GM23248 (cell line): Measurements from ENCODE around the gene RGL1. TPM values are rescaled to one million over a fixed set of nuclear protein-coding genes. Genes with fewer than 3 reads are reported as not detected.

Experiments used
- DNase-seq: peaks from one replicate; pipeline ENCODE4 v3.0.0-alpha.2; 2015
- H2AFZ ChIP-seq: fragments of 200-600 bp; sonication (generic); 2 replicates; pipeline ENCODE4 v1.6.1; 2016; ENCODE audit warnings: antibody characterized with exemption
- H3F3A ChIP-seq: fragments of 200-600 bp; sonication (generic); 2 replicates; pipeline ENCODE4 v1.6.1; 2016; ENCODE audit warnings: mild to moderate bottlenecking, antibody characterized with exemption, mixed run types; ENCODE audit not compliant: insufficient read depth
- H3K27ac ChIP-seq: fragments of 200-600 bp; sonication (generic); 2 replicates; pipeline ENCODE4 v1.5.1; 2016; ENCODE audit warnings: mild to moderate bottlenecking
- H3K27me3 ChIP-seq: fragments of 200-600 bp; sonication (generic); replicated peaks from 2 replicates; pipeline ENCODE4 v1.6.1; 2016; ENCODE audit warnings: mild to moderate bottlenecking; ENCODE audit not compliant: insufficient read depth
- H3K36me3 ChIP-seq: fragments of 200-600 bp; sonication (generic); 2 replicates; pipeline ENCODE4 v1.6.1; 2016; ENCODE audit warnings: low read depth, mild to moderate bottlenecking
- H3K4me1 ChIP-seq: fragments of 200-600 bp; sonication (generic); 2 replicates; pipeline ENCODE4 v1.6.1; 2016; ENCODE audit warnings: mild to moderate bottlenecking; ENCODE audit not compliant: insufficient read depth
- H3K4me2 ChIP-seq: fragments of 200-600 bp; sonication (generic); one replicate; pipeline ENCODE4 v1.6.1; 2016; ENCODE audit warnings: mild to moderate bottlenecking; ENCODE audit not compliant: unreplicated experiment
- H3K4me3 ChIP-seq: fragments of 200-600 bp; sonication (generic); 2 replicates; pipeline ENCODE4 v1.5.1; 2016; ENCODE audit warnings: mild to moderate bottlenecking
- H3K79me2 ChIP-seq: fragments of 200-600 bp; sonication (generic); 2 replicates; pipeline ENCODE4 v1.6.1; 2016; ENCODE audit warnings: mild to moderate bottlenecking; ENCODE audit not compliant: insufficient read depth
- H3K9ac ChIP-seq: fragments of 200-600 bp; sonication (generic); 2 replicates; pipeline ENCODE4 v1.6.1; 2016; ENCODE audit warnings: mild to moderate bottlenecking
- H3K9me2 ChIP-seq: fragments of 200-600 bp; sonication (generic); 2 replicates; pipeline ENCODE4 v1.6.1; 2016; ENCODE audit warnings: mixed run types, mild to moderate bottlenecking, moderate library complexity; ENCODE audit not compliant: insufficient read depth
- H3K9me3 ChIP-seq: fragments of 200-600 bp; sonication (generic); one replicate; pipeline ENCODE4 v1.6.1; 2017; ENCODE audit warnings: low read depth
- H4K20me1 ChIP-seq: fragments of 200-600 bp; sonication (generic); 2 replicates; pipeline ENCODE4 v1.6.0; 2016; ENCODE audit not compliant: insufficient read depth
- EZH2 ChIP-seq: fragments of 200-600 bp; sonication (generic); IDR thresholded peaks from 2 replicates; pipeline ENCODE4 v1.6.1; 2018; ENCODE audit warnings: antibody characterized with exemption, mild to moderate bottlenecking; ENCODE audit not compliant: insufficient read depth, poor library complexity, severe bottlenecking
- EZH2phosphoT487 ChIP-seq: fragments of 200-600 bp; sonication (generic); IDR thresholded peaks from 2 replicates; pipeline ENCODE4 v1.6.1; 2018; ENCODE audit warnings: antibody characterized with exemption, moderate library complexity, mild to moderate bottlenecking, low read depth; ENCODE audit not compliant: insufficient read depth
- WGBS, 2 experiments: methylation state at CpG; one replicate each; pipeline ENCODE4 v1.1.6; 2015 to 2017; ENCODE audit warnings: low lambda C conversion rate in 2 of 2, low coverage in 1 of 2; ENCODE audit errors: missing lambda C conversion rate in 2 of 2; 5-methylcytosine and 5-hydroxymethylcytosine counted together
- in situ Hi-C: fragments of 300-500 bp; cut with MboI; formaldehyde crosslinking; loops from 2 replicates; pipeline ENCODE4 v1.15.0; 2020
- polyA plus RNA-seq: library from polyadenylated mRNA; unstranded; fragments of >200 nt; fragmentation: Nextera tagmentation; extraction: Ambion mirVana; gene quantifications from 2 replicates; pipeline ENCODE4 v1.2.1, GENCODE V29; 2016
- total RNA-seq: library from RNA; depleted of rRNA; stranded (reverse); fragments of >200 nt; shearing (Covaris generic); gene quantifications from 2 replicates; pipeline ENCODE4 v1.2.3, GENCODE V29; 2014

The RGL1 gene
- total and polyA plus RNA-seq, 2 experiments from 2014 or later, result 9.4 to 13.4 TPM

- DNase-seq, result no peak
- Histone ChIP-seq H2AFZ (no peak overlapping the region), H3K4me2 (no peak overlapping the region), H3K9ac (no peak overlapping the region), H4K20me1 (no peaks in the 10 kb centered on the region), H3K4me1 (peaks cover 34% of the 10 kb centered on the region), H3K9me3 (no peaks in the 10 kb centered on the region), H3F3A (peaks cover 42% of the 10 kb centered on the region), H3K27me3 (no peaks in the 10 kb centered on the region), H3K9me2 (no peaks in the 10 kb centered on the region), H3K36me3 (peaks cover 14% of the 10 kb centered on the region; the same call in 1 of the 2 replicates), H3K27ac (no peak overlapping the region), H3K4me3 (no peak overlapping the region), H3K79me2 (no peaks in the 10 kb centered on the region)
- in situ Hi-C loops, result loop anchor here (10.0 kb wide), 1 partner anchor 258 kb away; the partner anchor contains the start of gene APOBEC4
- 91% methylated on average over 5 of the region's 5 CpGs for WGBS, 2 experiments
- TF ChIP-seq EZH2phosphoT487, result no peak
- TF ChIP-seq EZH2, result no peak
Measured at GRCh38 chr1:183912265-183912886, 107.5 kb downstream of the RGL1 start.

DNA sequence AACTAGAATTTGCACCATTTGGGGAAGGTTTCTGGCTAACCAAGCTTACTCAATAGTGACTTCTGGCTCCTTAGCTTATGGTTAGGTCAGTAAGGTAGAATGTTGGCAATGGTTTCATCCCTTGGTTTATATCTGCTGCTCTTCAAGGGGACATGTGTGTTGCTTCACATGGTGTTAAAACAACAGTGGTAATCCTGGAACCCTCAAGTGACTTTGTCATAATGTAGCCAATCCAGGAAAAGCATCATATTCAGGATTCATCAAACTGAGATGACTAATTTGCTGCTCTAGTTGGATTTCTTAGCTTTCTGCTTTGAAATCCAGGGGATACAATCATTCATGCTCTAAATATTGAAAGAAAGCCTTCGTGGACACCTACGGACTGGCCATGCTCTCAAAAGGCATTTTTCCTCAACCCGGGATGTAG is 108.7 kb downstream of the RGL1 start:
- Histone ChIP-seq H3K9me3 (no peaks in the 10 kb centered on the region), H3K9ac (no peak overlapping the region), H4K20me1 (no peaks in the 10 kb centered on the region), H2AFZ (no peak overlapping the region), H3K27ac (peak overlapping the region; percentile 58), H3K27me3 (no peaks in the 10 kb centered on the region), H3K79me2 (no peaks in the 10 kb centered on the region), H3F3A (peaks cover 42% of the 10 kb centered on the region), H3K9me2 (no peaks in the 10 kb centered on the region), H3K4me2 (peak overlapping the region; percentile 17), H3K36me3 (peaks cover 15% of the 10 kb centered on the region; the same call in 1 of the 2 replicates), H3K4me3 (no peak overlapping the region), H3K4me1 (peaks cover 34% of the 10 kb centered on the region)
- TF ChIP-seq EZH2, result no peak
- no peak for TF ChIP-seq EZH2phosphoT487
- in situ Hi-C loops, result loop anchor here (10.0 kb wide), 1 partner anchor 259 kb away; the partner anchor contains the start of gene APOBEC4
- WGBS, 2 experiments, result 25 to 31% methylated on average over 3 of the region's 3 CpGs
- DNase-seq, result peak; percentile 71

DNA sequence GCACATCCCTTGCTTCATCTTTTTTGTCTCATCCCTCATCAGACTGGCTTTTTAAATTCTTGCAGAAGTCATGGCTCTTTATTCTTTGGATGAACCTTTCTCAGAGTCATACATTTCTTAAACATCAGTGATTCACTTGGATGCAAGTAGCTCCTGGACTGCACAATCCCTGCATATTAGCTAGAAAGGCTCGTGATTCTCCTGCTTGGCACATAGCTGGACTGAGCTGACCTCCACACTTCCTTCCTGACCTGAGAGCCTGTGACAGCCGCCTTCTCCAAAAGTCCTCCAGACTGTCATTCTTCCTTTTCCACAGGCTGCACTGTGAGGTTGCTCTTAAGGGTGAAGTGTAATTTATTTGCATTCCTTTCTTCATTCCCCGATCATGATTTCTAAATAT is 109.4 kb downstream of the RGL1 start:
- H3K27ac ChIP-seq, result peak overlapping the region; percentile 58
- H3K36me3 ChIP-seq, result peaks cover 15% of the 10 kb centered on the region; the same call in 1 of the 2 replicates
- no peak overlapping the region for H2AFZ ChIP-seq
- H3K79me2 ChIP-seq, result no peaks in the 10 kb centered on the region
- TF ChIP-seq EZH2phosphoT487, result no peak
- no peak for TF ChIP-seq EZH2
- H3K27me3 ChIP-seq, result no peaks in the 10 kb centered on the region
- no peaks in the 10 kb centered on the region for H4K20me1 ChIP-seq
- peak; percentile 81 for DNase-seq
- no peak overlapping the region for H3K9ac ChIP-seq
- no peaks in the 10 kb centered on the region for H3K9me3 ChIP-seq
- in situ Hi-C loops, result loop anchor here (10.0 kb wide), 1 partner anchor 259 kb away; the partner anchor contains the start of gene APOBEC4
- WGBS, 2 experiments, result 49 to 55% methylated on average over 3 of the region's 3 CpGs
- peaks cover 34% of the 10 kb centered on the region for H3K4me1 ChIP-seq
- H3K4me2 ChIP-seq, result peak overlapping the region; percentile 17
- H3F3A ChIP-seq, result peaks cover 42% of the 10 kb centered on the region
- H3K4me3 ChIP-seq, result no peak overlapping the region
- H3K9me2 ChIP-seq, result no peaks in the 10 kb centered on the region

DNA sequence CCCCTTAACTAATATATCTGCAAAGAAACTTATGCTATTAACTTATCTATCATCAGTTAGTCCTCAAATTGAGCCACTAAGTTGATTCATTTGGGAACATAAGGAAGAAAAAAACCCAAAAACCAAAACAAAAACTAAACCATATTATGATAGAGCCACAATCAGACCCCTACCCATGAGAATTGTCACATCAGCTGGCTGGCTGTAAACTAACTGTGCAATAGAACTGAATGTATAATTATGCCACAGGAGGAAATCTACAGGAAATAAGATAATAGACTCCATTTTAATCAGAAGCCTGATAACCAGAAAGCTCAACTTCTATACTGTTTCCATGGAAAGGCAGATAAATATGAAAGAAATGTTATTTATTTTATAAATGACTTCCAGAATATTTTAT is 110.0 kb downstream of the RGL1 start:
- H3K4me2 ChIP-seq, result peak overlapping the region; percentile 97
- H4K20me1 ChIP-seq, result no peaks in the 10 kb centered on the region
- TF ChIP-seq EZH2 (no peak), EZH2phosphoT487 (no peak)
- H3F3A ChIP-seq, result peaks cover 42% of the 10 kb centered on the region
- H3K4me1 ChIP-seq, result peaks cover 34% of the 10 kb centered on the region
- no peaks in the 10 kb centered on the region for H3K9me2 ChIP-seq
- H3K4me3 ChIP-seq, result 0 out of 2 replicates have a peak overlapping the region, but pooled peaks have one; percentile 66
- H3K27ac ChIP-seq, result peak overlapping the region; percentile 98
- in situ Hi-C loops, result loop anchor here (10.0 kb wide), 1 partner anchor 260 kb away; the partner anchor contains the start of gene APOBEC4
- DNase-seq, result no peak
- no peaks in the 10 kb centered on the region for H3K9me3 ChIP-seq
- no peaks in the 10 kb centered on the region for H3K79me2 ChIP-seq
- H3K27me3 ChIP-seq, result no peaks in the 10 kb centered on the region
- H2AFZ ChIP-seq, result no peak overlapping the region
- H3K36me3 ChIP-seq, result peaks cover 15% of the 10 kb centered on the region; the same call in 1 of the 2 replicates
- peak overlapping the region; percentile 83; the same call in 1 of the 2 replicates for H3K9ac ChIP-seq
